Fibroblast of skin of right quadriceps (primary cell): ENCODE data around the gene MRPL50.

Experiments used
- DNase-seq: peaks from one replicate; pipeline ENCODE4 v3.0.0-alpha.2; 2013

MRPL50 gene

GRCh38 chr9:101398068-101398929, at the start of gene MRPL50, which contains the start of gene ZNF189:
Gene MRPL50, minus strand, starts transcription at chr9:101398618. Its CDS starts 26 bp downstream, at chr9:101398592.
Gene ZNF189, plus strand, starts transcription at chr9:101398851. Its CDS starts 306 bp downstream, at chr9:101399157.
- DNase-seq, result peak; percentile 99

- no peak for DNase-seq
Observed at GRCh38 chr9:101446732-101447131, 48.3 kb upstream of the MRPL50 start.

GRCh38 chr9:101445353-101446029, 47.1 kb upstream of the MRPL50 start:
- peak; percentile 24 for DNase-seq

GRCh38 chr9:101443364-101443771, 45.0 kb upstream of the MRPL50 start:
- DNase-seq, result no peak

GRCh38 chr9:101442736-101443135, 44.3 kb upstream of the MRPL50 start:
- no peak for DNase-seq

- DNase-seq, result no peak
Observed at GRCh38 chr9:101442318-101442717, 43.9 kb upstream of the MRPL50 start.

GRCh38 chr9:101440714-101441230, 42.4 kb upstream of the MRPL50 start:
- DNase-seq, result no peak

GRCh38 chr9:101438523-101438922, 40.1 kb upstream of the MRPL50 start:
- no peak for DNase-seq

- peak; percentile 11 for DNase-seq
Observed at GRCh38 chr9:101437806-101438232, 39.4 kb upstream of the MRPL50 start.

- DNase-seq, result no peak
Observed at GRCh38 chr9:101435601-101436079, 37.2 kb upstream of the MRPL50 start, which contains the start of gene ALDOB. Gene ALDOB, minus strand, starts transcription at chr9:101435774. Its CDS starts 4,887 bp downstream, at chr9:101430887.

- DNase-seq, result no peak
Observed at GRCh38 chr9:101434998-101435397, 36.6 kb upstream of the MRPL50 start.

GRCh38 chr9:101433229-101433628, 34.8 kb upstream of the MRPL50 start:
- DNase-seq, result no peak

- no peak for DNase-seq
Observed at GRCh38 chr9:101432740-101433139, 34.3 kb upstream of the MRPL50 start.

GRCh38 chr9:101432171-101432570, 33.8 kb upstream of the MRPL50 start:
- no peak for DNase-seq

GRCh38 chr9:101429736-101430135, 31.3 kb upstream of the MRPL50 start:
- no peak for DNase-seq

- DNase-seq, result no peak
Observed at GRCh38 chr9:101428909-101429308, 30.5 kb upstream of the MRPL50 start.

GRCh38 chr9:101427957-101428655, 29.7 kb upstream of the MRPL50 start:
- DNase-seq, result no peak

GRCh38 chr9:101427358-101427757, 28.9 kb upstream of the MRPL50 start:
- DNase-seq, result no peak

- DNase-seq, result no peak
Observed at GRCh38 chr9:101421653-101422065, 23.2 kb upstream of the MRPL50 start.

GRCh38 chr9:101419863-101420262, 21.4 kb upstream of the MRPL50 start:
- no peak for DNase-seq

- DNase-seq, result peak; percentile 51
Observed at GRCh38 chr9:101418518-101419430, 20.4 kb upstream of the MRPL50 start.

- no peak for DNase-seq
Observed at GRCh38 chr9:101417977-101418376, 19.6 kb upstream of the MRPL50 start.
